ENCODE results near the gene STRBP. TPM values are rescaled to one million over a fixed set of nuclear protein-coding genes. Genes with fewer than 3 reads are reported as not detected.

STRBP gene
- total RNA-seq, 1 experiment from 2014 or later = 74.0 TPM

- no peak overlapping the region for H3K4ac ChIP-seq (ENCODE audit: low read depth, low read length)
- DNase-seq = no peak
- no peak overlapping the region for H2BK12ac ChIP-seq (ENCODE audit: insufficient read length, low read depth, low read length)
- H3K4me1 ChIP-seq (ENCODE audit: insufficient read depth, low read length) = peaks cover 10% of the 10 kb centered on the region; the same call in 1 of the 2 replicates
- no peak overlapping the region for H4K5ac ChIP-seq (ENCODE audit: insufficient read length, low read depth, low read length)
- no peak overlapping the region for H4K91ac ChIP-seq (ENCODE audit: insufficient read length, low read depth, low read length)
- H2BK20ac ChIP-seq (ENCODE audit: low read depth, low read length, poor library complexity, severe bottlenecking) = no peak overlapping the region
- no peak overlapping the region for H3K18ac ChIP-seq (ENCODE audit: insufficient read length, low read depth, low read length)
- H3K23me2 ChIP-seq (ENCODE audit: insufficient read length, low read depth, low read length, poor library complexity, severe bottlenecking) = peaks cover 15% of the 10 kb centered on the region
- no CpG with 5 or more reads among the region's 9 CpGs for WGBS (ENCODE audit: extremely low coverage, insufficient read length, low lambda C conversion rate)
- H3K79me1 ChIP-seq (ENCODE audit: insufficient read depth, low read depth, low read length, poor library complexity, severe bottlenecking) = no peaks in the 10 kb centered on the region
- no peaks in the 10 kb centered on the region for H3K27me3 ChIP-seq (ENCODE audit: insufficient read depth, low read length)
- peak overlapping the region; percentile 1 for H3K9ac ChIP-seq (ENCODE audit: extremely low read depth, insufficient read length, low read length)
- H3K79me2 ChIP-seq (ENCODE audit: insufficient read depth, low read length) = peaks cover 19% of the 10 kb centered on the region; the same call in 1 of the 2 replicates
- H3K36me3 Mint-ChIP-seq (ENCODE audit: insufficient read depth in 1 of 3, low read depth in 3 of 3) = no peaks in the 10 kb centered on the region
- H3K4me1 Mint-ChIP-seq = peaks cover 43 to 52% of the 10 kb centered on the region in 2 experiments
- H3K9me3 ChIP-seq (ENCODE audit: control insufficient read depth, low read depth, low read length) = no peaks in the 10 kb centered on the region
- H2BK15ac ChIP-seq (ENCODE audit: low read depth, low read length) = no peak overlapping the region
- H4K20me1 ChIP-seq (ENCODE audit: control insufficient read depth, insufficient read depth, insufficient read length) = no peaks in the 10 kb centered on the region
- H3K14ac ChIP-seq (ENCODE audit: insufficient read depth, low read length) = no peak overlapping the region; the same call in 1 of the 2 replicates
- H3K23ac ChIP-seq (ENCODE audit: insufficient read length, low read depth, low read length) = no peak overlapping the region
- TF ChIP-seq CTCF (conservative IDR thresholded peaks at IDR 0.05) = no peak
- H2AFZ ChIP-seq (ENCODE audit: low read length) = no peak overlapping the region
- peak overlapping the region; percentile 96 for H3K4me2 ChIP-seq (ENCODE audit: insufficient read depth, insufficient read length, low read length)
- H3K56ac ChIP-seq (ENCODE audit: insufficient read length, low read depth, low read length) = no peak overlapping the region
- peaks cover 9% of the 10 kb centered on the region for H3K27me3 Mint-ChIP-seq (ENCODE audit: low read depth)
- H2AK5ac ChIP-seq (ENCODE audit: insufficient read length, low read length) = no peak overlapping the region
- H3T11ph ChIP-seq (ENCODE audit: low read length) = no peak overlapping the region
- H3K27ac Mint-ChIP-seq = peak overlapping the region in 1 of 3 experiments; percentile 93; a peak in 1 of 7 replicates
- no peak overlapping the region for H4K8ac ChIP-seq (replicated peaks; ENCODE audit: insufficient read length, low read depth, low read length)
- H3K4me3 Mint-ChIP-seq = peak overlapping the region; percentile 74 to 93
- H2BK120ac ChIP-seq (ENCODE audit: low read depth, low read length, poor library complexity, severe bottlenecking) = no peak overlapping the region
- no peak overlapping the region for H3K27ac ChIP-seq (ENCODE audit: insufficient read length, low read depth, low read length)
- H2BK5ac ChIP-seq (ENCODE audit: insufficient read length, low read length) = no peak overlapping the region
- no peaks in the 10 kb centered on the region for H3K9me3 Mint-ChIP-seq
Observed at GRCh38 chr9:123266655-123267399, 1.6 kb downstream of the STRBP start.
